ENCODE results near the gene HS6ST3. TPM values are rescaled to one million over a fixed set of nuclear protein-coding genes. Genes with fewer than 3 reads are reported as not detected.

HS6ST3 gene
- total RNA-seq, 1 donor from 2014 or later, result not detected

DNA sequence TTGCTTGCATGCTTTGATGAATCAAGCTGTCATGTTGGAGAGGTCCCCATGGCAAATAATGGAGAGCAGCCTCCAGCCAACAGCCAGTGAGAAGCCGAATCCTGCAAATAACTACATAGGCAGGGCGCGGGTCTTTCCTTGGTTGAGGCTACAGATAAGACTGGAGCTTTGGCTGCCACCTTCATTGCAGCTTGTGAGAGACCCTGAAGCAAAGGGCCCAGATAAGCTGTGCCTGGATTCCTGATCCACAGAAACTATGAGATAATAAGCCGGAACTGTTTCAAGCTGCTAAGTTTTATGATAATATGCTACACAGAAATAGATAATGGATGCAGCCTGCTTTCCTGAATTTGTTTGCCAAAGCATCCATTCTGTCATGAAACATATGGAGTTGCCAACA is 257.0 kb downstream of the HS6ST3 start:
- H3K4me1 Mint-ChIP-seq, result no peaks in the 10 kb centered on the region
- H3K4me3 Mint-ChIP-seq, result no peak overlapping the region

DNA sequence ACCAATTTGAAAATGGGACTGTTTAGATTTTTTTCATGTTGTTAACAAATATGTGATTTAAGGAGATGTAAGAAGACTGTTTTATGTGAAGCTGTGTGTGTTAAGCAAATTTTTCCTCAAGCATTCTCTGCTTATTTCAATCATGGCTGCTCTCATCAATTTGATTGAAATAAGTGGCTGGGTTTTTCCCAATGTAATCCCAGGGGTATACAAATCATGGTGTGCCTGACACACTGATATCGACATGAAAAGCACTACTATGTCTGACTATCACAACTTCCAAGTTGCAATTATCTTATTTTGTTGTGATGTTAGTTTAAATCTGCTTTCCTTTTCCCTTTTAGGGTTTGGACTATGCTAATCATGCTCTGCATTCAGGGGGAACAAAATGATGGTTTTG is 283.7 kb downstream of the HS6ST3 start:
- H3K9me3 Mint-ChIP-seq, result no peaks in the 10 kb centered on the region
- no peak overlapping the region for H3K27ac Mint-ChIP-seq
- intact Hi-C loops (cut with micrococcal nuclease), result no loop called here
- H3K4me3 Mint-ChIP-seq, result no peak overlapping the region
- H3K27me3 Mint-ChIP-seq, result no peaks in the 10 kb centered on the region
- no peaks in the 10 kb centered on the region for H3K4me1 Mint-ChIP-seq
- DNase-seq, result no peak
- H3K36me3 Mint-ChIP-seq (ENCODE audit: low read depth), result no peaks in the 10 kb centered on the region

More for the DNA sequence above, 257.0 kb downstream of the HS6ST3 start:
- no peak for DNase-seq
- intact Hi-C loops (cut with micrococcal nuclease), result no loop called here
- Mint-ChIP-seq H3K36me3 (ENCODE audit: low read depth) (no peaks in the 10 kb centered on the region), H3K9me3 (no peaks in the 10 kb centered on the region), H3K27me3 (no peaks in the 10 kb centered on the region), H3K27ac (no peak overlapping the region)

DNA sequence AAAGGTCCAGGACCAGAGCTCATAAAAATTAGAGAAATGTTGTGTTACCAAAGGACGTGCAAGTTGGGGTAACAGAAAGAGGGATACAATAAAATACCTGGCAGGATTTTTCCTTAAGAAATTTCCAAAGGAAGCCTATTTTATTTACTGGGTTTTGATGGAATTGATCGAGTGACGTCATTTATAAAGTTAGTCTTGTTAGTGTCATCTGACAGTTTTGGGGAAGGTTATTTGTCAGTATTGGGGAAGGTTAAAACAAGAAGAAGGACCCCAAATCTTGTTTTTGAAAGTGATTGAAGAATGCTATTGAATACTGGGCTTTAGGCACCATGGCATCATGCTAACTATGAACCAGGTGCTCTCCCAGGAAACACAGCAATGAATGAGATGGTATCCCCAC is 287.9 kb downstream of the HS6ST3 start:
- intact Hi-C loops (cut with micrococcal nuclease), result no loop called here

DNA sequence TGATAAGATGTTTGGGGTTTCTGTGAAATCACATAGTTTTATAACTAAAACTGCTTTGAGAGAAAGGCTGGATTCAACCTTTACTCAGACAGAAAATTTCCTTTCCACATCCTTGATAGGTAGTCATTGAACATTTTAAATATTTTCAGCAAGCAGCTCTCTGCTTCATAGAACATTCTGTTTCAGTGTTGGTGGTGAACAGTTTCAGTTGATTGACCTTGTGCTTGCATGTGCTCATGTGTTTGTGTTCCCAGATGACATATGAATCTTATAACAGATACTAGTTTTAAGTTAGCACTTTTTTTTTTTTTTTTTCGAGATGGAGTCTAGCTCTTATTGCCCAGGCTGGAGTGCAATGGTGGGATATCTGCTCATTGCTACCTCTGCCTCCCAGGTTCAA is 290.1 kb downstream of the HS6ST3 start:
- Mint-ChIP-seq H3K27me3 (no peaks in the 10 kb centered on the region), H3K9me3 (peaks cover 7% of the 10 kb centered on the region), H3K36me3 (ENCODE audit: low read depth) (no peaks in the 10 kb centered on the region), H3K27ac (no peak overlapping the region), H3K4me3 (no peak overlapping the region), H3K4me1 (no peaks in the 10 kb centered on the region)
- DNase-seq, result no peak
- intact Hi-C loops (cut with micrococcal nuclease), result no loop called here

More for the DNA sequence above, 287.9 kb downstream of the HS6ST3 start:
- Mint-ChIP-seq H3K9me3 (peaks cover under 1% of the 10 kb centered on the region), H3K27me3 (no peaks in the 10 kb centered on the region), H3K36me3 (ENCODE audit: low read depth) (no peaks in the 10 kb centered on the region), H3K27ac (no peak overlapping the region), H3K4me3 (no peak overlapping the region), H3K4me1 (no peaks in the 10 kb centered on the region)
- no peak for DNase-seq

DNA sequence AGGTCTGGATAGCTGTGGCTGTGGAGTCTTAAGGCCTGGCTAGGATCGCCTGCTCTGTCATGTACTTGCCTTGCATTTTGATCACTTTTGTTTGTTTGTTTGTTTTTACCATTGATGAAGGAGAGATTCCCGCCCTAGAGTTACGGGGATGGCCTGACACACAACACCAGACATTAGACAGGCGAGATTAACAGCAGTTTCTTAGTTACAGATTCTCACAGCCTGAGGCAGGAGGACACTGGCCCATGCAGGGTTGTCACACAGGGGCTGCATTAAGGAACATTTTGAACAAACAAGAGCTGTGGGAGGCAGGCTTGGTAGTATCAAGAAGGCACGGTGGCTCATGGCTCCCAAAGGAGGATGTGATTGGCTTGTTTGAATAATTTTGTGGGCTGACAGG is 291.8 kb downstream of the HS6ST3 start:
- Mint-ChIP-seq H3K36me3 (ENCODE audit: low read depth) (no peaks in the 10 kb centered on the region), H3K27ac (no peak overlapping the region)
- intact Hi-C loops (cut with micrococcal nuclease), result no loop called here

DNA sequence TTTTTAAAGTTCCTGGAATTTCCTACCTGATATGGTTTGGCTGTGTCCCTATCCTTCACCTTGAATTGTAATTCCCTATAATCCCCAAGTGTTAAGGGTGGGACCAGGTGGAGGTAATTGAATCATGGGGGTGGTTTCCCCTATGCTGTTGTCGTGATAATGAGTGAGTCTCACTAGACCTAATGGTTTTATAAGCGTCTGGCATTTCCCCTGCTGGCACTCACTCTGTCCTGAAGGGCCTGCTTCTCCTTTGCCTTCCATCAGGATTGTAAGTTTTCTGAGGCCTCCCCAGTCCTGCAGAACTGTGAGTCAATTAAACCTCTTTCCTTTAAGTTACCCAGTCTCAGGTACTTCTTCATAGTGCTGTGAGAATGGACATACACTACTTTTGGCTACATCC is 298.7 kb downstream of the HS6ST3 start:
- H3K9me3 Mint-ChIP-seq, result peaks cover 3% of the 10 kb centered on the region
- no peaks in the 10 kb centered on the region for H3K36me3 Mint-ChIP-seq (ENCODE audit: low read depth)
- no peak for DNase-seq
- no peak overlapping the region for H3K4me3 Mint-ChIP-seq
- no peaks in the 10 kb centered on the region for H3K4me1 Mint-ChIP-seq
- H3K27me3 Mint-ChIP-seq, result no peaks in the 10 kb centered on the region
- H3K27ac Mint-ChIP-seq, result no peak overlapping the region
- intact Hi-C loops (cut with micrococcal nuclease), result no loop called here

More for the DNA sequence above, 291.8 kb downstream of the HS6ST3 start:
- peaks cover 7% of the 10 kb centered on the region for H3K9me3 Mint-ChIP-seq
- no peaks in the 10 kb centered on the region for H3K4me1 Mint-ChIP-seq
- DNase-seq, result no peak
- H3K27me3 Mint-ChIP-seq, result no peaks in the 10 kb centered on the region
- no peak overlapping the region for H3K4me3 Mint-ChIP-seq

DNA sequence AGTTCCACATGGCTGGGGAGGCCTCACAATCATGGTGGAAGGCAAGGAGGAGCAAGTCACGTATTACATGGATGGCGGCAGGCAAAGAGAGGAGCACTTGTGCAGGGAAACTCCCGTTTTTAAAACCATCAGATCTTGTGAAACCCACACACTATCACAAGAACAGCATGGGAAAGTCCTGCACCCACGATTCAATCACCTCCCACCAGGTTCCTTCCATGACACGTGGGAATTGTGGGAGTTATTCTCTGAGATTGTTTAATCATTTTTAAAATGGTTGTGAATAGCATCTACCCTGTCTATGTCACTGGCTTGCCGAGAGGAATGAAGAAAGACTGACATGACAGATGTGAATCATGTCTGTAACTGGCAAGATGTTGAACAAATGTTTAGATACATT is 301.7 kb downstream of the HS6ST3 start:
- Mint-ChIP-seq H3K27me3 (no peaks in the 10 kb centered on the region), H3K27ac (no peak overlapping the region), H3K9me3 (no peaks in the 10 kb centered on the region), H3K36me3 (ENCODE audit: low read depth) (no peaks in the 10 kb centered on the region), H3K4me1 (no peaks in the 10 kb centered on the region), H3K4me3 (no peak overlapping the region)
- DNase-seq, result no peak
- intact Hi-C loops (cut with micrococcal nuclease), result no loop called here

DNA sequence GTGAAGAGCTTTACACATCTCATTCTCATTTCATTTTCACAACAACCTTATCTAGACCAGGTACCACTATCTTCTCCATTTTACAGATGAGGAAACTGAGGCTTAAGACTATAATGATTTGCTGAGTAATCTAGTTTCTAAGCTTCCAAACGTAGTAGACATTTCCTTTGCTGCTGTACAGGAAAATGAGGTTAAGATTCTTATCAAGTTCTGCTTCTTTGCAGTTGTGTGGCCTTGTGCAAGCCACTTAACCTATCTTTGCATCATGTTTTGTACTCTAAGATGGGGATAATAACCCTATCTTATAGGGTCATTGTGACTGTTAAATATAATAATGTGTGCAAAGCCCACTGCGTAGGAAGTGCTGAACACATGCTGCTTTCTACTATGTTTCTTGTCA is 307.9 kb downstream of the HS6ST3 start:
- Mint-ChIP-seq H3K36me3 (ENCODE audit: low read depth) (no peaks in the 10 kb centered on the region), H3K4me3 (no peak overlapping the region), H3K9me3 (no peaks in the 10 kb centered on the region), H3K27ac (no peak overlapping the region), H3K27me3 (no peaks in the 10 kb centered on the region), H3K4me1 (no peaks in the 10 kb centered on the region)
- intact Hi-C loops (cut with micrococcal nuclease), result no loop called here
- no peak for DNase-seq

DNA sequence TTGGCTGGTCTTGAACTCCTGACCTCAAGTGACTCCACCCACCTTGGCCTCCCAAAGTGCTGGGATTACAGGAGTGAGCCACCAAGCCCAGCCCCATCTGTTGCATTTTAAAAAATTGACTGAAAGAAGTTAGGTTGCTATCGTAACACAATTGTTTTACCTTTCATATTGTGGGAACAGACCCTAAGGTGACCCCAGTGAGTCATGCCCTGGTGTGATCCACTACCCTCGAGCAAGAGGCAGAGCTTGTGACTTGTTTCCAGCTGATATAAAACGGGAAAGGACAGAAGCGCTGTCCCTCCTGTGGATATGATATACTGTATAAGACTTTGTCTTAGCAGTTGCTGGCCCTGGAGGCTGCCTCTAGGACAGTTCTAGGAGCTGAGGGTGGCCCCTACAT is 308.6 kb downstream of the HS6ST3 start:
- no peak overlapping the region for H3K4me3 Mint-ChIP-seq
- H3K27ac Mint-ChIP-seq, result no peak overlapping the region
- no peaks in the 10 kb centered on the region for H3K4me1 Mint-ChIP-seq
- DNase-seq, result no peak
- H3K9me3 Mint-ChIP-seq, result no peaks in the 10 kb centered on the region
- no peaks in the 10 kb centered on the region for H3K36me3 Mint-ChIP-seq (ENCODE audit: low read depth)
- intact Hi-C loops (cut with micrococcal nuclease), result no loop called here
- no peaks in the 10 kb centered on the region for H3K27me3 Mint-ChIP-seq

DNA sequence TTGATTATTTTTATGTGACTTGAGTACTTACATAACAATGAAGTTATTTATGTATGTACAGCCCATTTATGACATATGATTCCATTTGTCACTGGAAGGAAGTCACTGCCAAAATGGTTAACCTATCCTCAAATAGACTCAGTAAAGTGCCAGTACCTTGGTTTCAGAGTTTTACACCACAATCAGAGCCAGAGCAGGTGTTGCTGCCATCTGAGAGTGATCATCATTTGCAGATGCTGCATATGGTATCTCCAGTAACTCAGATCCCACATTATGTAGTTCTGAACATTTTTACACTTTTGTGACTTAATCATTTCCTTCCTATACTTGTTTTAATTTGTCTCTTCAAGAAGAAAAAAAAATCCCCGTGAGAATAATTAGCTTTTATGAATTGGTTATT is 313.3 kb downstream of the HS6ST3 start:
- intact Hi-C loops (cut with micrococcal nuclease), result no loop called here
- Mint-ChIP-seq H3K4me3 (no peak overlapping the region), H3K36me3 (ENCODE audit: low read depth) (no peaks in the 10 kb centered on the region), H3K9me3 (no peaks in the 10 kb centered on the region), H3K4me1 (no peaks in the 10 kb centered on the region), H3K27ac (no peak overlapping the region), H3K27me3 (no peaks in the 10 kb centered on the region)
- no peak for DNase-seq

DNA sequence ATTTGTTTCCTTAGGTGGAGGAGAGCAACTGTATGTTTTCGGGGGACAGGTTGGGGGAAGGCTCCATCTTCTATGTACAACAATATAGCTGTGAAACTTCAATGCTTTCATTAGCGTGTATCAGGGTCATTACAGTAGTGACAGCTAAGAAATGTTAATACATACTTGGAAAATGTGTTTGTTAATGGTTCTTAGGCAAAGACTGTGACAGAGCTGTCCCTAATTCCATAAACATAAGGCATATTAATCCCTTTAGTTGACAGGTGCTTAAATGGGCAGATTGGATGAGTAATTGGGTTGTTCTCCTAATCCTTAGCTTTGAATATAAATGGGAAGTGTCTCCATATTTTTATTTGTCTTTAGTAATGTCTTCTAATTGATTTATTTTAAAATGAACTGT is 313.7 kb downstream of the HS6ST3 start:
- no peaks in the 10 kb centered on the region for H3K27me3 Mint-ChIP-seq
- no peak for DNase-seq
- no peaks in the 10 kb centered on the region for H3K36me3 Mint-ChIP-seq (ENCODE audit: low read depth)
- H3K4me1 Mint-ChIP-seq, result no peaks in the 10 kb centered on the region
- intact Hi-C loops (cut with micrococcal nuclease), result no loop called here
- H3K9me3 Mint-ChIP-seq, result no peaks in the 10 kb centered on the region
- H3K4me3 Mint-ChIP-seq, result no peak overlapping the region
- H3K27ac Mint-ChIP-seq, result no peak overlapping the region

DNA sequence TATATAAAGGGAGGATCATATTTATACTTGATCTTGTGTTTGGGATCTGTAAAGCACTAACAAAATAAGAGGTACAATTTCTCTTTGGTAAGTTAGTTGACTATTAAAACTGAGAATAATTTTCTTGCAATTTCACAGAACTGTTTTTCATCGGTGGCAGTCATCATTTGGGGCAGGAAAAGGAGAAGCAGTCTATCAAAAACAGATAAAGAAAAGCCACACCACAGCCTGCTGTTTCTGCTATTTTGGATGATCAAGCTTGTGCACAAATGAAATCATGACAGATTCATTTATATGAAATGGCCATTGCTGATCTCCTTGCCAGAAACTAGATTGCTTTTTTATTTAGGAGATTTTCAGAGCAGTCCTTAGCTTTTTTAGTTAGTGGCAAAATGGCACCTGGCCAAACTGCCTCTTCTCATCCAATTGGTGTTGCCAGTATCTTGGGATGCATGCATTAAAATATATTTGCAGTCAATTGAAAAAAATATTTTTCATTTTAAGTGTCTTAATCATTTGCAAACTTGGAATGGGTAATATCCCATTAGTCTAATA is 326.0 kb downstream of the HS6ST3 start:
- Mint-ChIP-seq H3K4me3 (no peak overlapping the region), H3K27me3 (no peaks in the 10 kb centered on the region), H3K27ac (no peak overlapping the region), H3K9me3 (peaks cover 5% of the 10 kb centered on the region), H3K36me3 (ENCODE audit: low read depth) (no peaks in the 10 kb centered on the region), H3K4me1 (no peaks in the 10 kb centered on the region)
- intact Hi-C loops (cut with micrococcal nuclease), result no loop called here
- DNase-seq, result no peak

DNA sequence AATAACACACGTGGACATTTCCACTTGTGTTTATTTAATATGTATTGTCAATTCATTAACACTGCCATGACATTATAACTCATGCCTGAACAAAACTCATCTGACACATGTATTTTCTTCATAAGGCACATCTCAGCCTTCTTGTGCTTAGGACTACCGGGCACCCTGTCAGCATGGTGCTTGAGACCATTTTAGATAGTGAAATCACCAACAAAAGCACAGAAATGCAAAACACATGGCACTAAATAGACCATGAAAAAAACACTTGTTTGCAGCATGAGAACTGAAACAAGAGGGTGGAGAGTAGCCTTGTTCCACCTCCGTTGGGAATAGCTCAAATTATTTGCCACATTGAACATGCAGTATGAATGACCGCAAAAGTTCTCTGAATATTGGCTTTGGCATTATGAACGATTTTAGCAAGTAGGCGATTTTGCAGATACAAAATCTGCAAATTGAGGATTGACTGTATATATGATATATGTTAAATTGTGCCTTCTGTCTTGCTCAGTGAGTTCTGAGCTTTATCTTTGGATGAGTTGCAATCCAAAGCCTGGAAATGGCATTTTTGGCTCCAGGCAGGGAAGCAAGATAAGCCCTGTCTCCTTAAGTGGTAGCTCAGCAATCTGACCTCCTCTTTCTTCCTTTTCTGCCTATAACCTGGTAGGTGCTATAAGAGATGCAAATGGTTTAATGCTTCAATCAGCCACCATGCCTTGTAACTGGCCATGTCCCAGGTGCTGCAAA is 328.2 kb downstream of the HS6ST3 start:
- Mint-ChIP-seq H3K4me3 (no peak overlapping the region), H3K27me3 (no peaks in the 10 kb centered on the region), H3K4me1 (no peaks in the 10 kb centered on the region), H3K27ac (no peak overlapping the region), H3K36me3 (ENCODE audit: low read depth) (no peaks in the 10 kb centered on the region), H3K9me3 (peaks cover 1% of the 10 kb centered on the region)
- no peak for DNase-seq
- intact Hi-C loops (cut with micrococcal nuclease), result no loop called here

DNA sequence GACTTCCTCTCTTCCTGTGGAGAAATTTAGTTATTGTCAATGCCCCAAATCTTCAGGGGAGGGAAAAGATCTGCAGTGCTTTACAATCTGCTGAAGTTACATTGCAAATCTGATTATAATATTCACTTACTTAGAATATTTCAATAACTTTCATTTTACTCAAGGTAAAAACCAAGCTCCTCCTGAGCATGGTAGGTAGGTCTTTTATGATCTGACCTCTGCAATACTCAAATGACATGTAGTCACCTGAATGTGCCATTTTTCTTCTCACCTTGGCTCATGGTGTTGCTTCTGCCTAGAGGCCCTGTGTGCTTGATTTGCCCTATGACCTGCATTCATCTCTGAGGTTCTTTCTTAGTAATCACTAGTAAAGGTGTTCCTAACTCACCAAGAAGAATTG is 331.4 kb downstream of the HS6ST3 start:
- DNase-seq, result no peak
- H3K36me3 Mint-ChIP-seq (ENCODE audit: low read depth), result no peaks in the 10 kb centered on the region
- no peaks in the 10 kb centered on the region for H3K27me3 Mint-ChIP-seq
- peaks cover 3% of the 10 kb centered on the region for H3K9me3 Mint-ChIP-seq
- intact Hi-C loops (cut with micrococcal nuclease), result no loop called here
- no peaks in the 10 kb centered on the region for H3K4me1 Mint-ChIP-seq
- no peak overlapping the region for H3K4me3 Mint-ChIP-seq
- H3K27ac Mint-ChIP-seq, result no peak overlapping the region

DNA sequence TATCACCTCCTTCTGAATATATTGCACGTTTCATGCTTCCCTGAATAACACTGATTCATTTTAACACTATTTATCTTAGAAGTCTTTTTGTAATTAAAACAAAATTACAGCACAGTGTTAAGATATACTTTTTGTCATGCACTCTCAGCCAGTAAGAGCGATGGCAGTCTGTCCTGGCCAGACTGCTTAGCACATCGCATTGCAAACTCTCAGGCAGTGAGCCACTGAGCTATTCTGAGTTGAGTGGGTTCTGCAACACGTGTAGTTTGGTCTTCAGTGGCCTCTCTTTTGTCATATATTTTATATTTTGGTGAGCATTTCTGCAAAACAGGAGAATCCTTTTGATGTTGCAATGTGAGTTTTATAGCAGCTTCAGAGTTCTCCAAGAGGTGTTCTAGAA is 332.1 kb downstream of the HS6ST3 start:
- H3K27ac Mint-ChIP-seq, result no peak overlapping the region
- H3K4me3 Mint-ChIP-seq, result no peak overlapping the region
- H3K9me3 Mint-ChIP-seq, result peaks cover 3% of the 10 kb centered on the region
- no peaks in the 10 kb centered on the region for H3K4me1 Mint-ChIP-seq
- intact Hi-C loops (cut with micrococcal nuclease), result no loop called here
- H3K36me3 Mint-ChIP-seq (ENCODE audit: low read depth), result no peaks in the 10 kb centered on the region
- DNase-seq, result no peak
- H3K27me3 Mint-ChIP-seq, result no peaks in the 10 kb centered on the region
